K562 (cell line): ENCODE results near the gene TTLL11. TPM values are rescaled to one million over a fixed set of nuclear protein-coding genes. Genes with fewer than 3 reads are reported as not detected.

Source experiments
- ARID3B ChIP-seq: fragments of 250-450 bp; sonication (Bioruptor Pico); IDR thresholded peaks from 2 replicates; pipeline ENCODE4 v1.4.0; 2020; ENCODE audit warnings: borderline replicate concordance
- DNMT1 ChIP-seq: fragments of 450-650 bp; IDR thresholded peaks from 2 replicates; pipeline ENCODE4 v1.6.1; 2016; ENCODE audit warnings: antibody characterized with exemption, mild to moderate bottlenecking
- ID3 ChIP-seq, 2 experiments: fragments of 250-450 bp in 1 of 2; fragments of 450-650 bp in 1 of 2; sonication (Bioruptor Pico) in 1 of 2; IDR thresholded peaks; 2 replicates each; pipeline versions ENCODE4 v1.6.1 to v1.8.0; 2016 to 2021; ENCODE audit warnings: mild to moderate bottlenecking in 2 of 2, moderate library complexity in 2 of 2, missing compliant biosample characterization in 1 of 2, missing genetic modification characterization in 1 of 2
- NFATC3 ChIP-seq: fragments of 450-650 bp; IDR thresholded peaks from 2 replicates; pipeline ENCODE4 v1.6.1; 2017; ENCODE audit warnings: mild to moderate bottlenecking
- NFYB ChIP-seq: IDR thresholded peaks from 2 replicates; pipeline ENCODE4 v1.6.1; 2011; ENCODE audit warnings: mild to moderate bottlenecking, moderate library complexity; ENCODE audit not compliant: insufficient read length; ENCODE audit errors: extremely low read depth
- RAD51 ChIP-seq: fragments of 450-650 bp; IDR thresholded peaks from 2 replicates; pipeline ENCODE4 v1.7.1; 2016; ENCODE audit warnings: low read depth, mild to moderate bottlenecking, borderline replicate concordance
- SAFB2 ChIP-seq: fragments of 200-400 bp; formaldehyde crosslinking; IDR thresholded peaks from 2 replicates; pipeline ENCODE4 v1.6.1; 2018; ENCODE audit warnings: borderline replicate concordance, low read length, low read depth, moderate library complexity; ENCODE audit not compliant: severe bottlenecking
- SMARCA5 ChIP-seq: fragments of 450-650 bp; IDR thresholded peaks from 2 replicates; pipeline ENCODE4 v1.6.1; 2016
- THRAP3 ChIP-seq: fragments of 450-650 bp; IDR thresholded peaks from 2 replicates; pipeline ENCODE4 v1.6.1; 2016; ENCODE audit warnings: mild to moderate bottlenecking, inconsistent platforms, borderline replicate concordance
- ZBTB34 ChIP-seq: fragments of 250-450 bp; sonication (Bioruptor Pico); IDR thresholded peaks from 2 replicates; pipeline ENCODE4 v1.8.0; 2021; ENCODE audit warnings: mild to moderate bottlenecking, moderate library complexity
- polyA plus RNA-seq, 8 experiments: library from polyadenylated mRNA; depleted of rRNA in 4 of 8; stranded (reverse) in 5 of 8; unstranded in 3 of 8; fragments of >200 nt; fragmentation: Nextera tagmentation in 2 of 8; fragmentation: Illumina TruSeq in 1 of 8; extraction: Ambion mirVana in 2 of 8; extraction: Trizol in 1 of 8; gene quantifications; 2 replicates each; pipeline versions ENCODE4 v1.2.1 to v1.2.3, GENCODE V29; 2011 to 2014; ENCODE audit warnings: inconsistent platforms in 1 of 8, missing spikeins in 1 of 8
- total RNA-seq, 7 experiments: library from RNA; depleted of rRNA in 6 of 7; stranded (reverse); fragments of >200 nt in 6 of 7; fragmentation: Illumina TruSeq in 2 of 7; extraction: Trizol in 2 of 7; gene quantifications; 2 replicates each; pipeline versions ENCODE4 v1.2.1 to v1.2.3, GENCODE V29; 2011 to 2021; ENCODE audit warnings: low replicate concordance in 1 of 7

The TTLL11 gene
- total and polyA plus RNA-seq, 9 of the 15 experiments (the other 6 are each of a cell fraction or from before 2014, with no cell fraction given), result 0.83 to 4.4 (median 2.7) TPM

- no peak for TF ChIP-seq ZBTB34 (CRISPR knock-in tag)
- no peak for TF ChIP-seq SMARCA5
- no peak for TF ChIP-seq SAFB2
- TF ChIP-seq ARID3B (CRISPR knock-in tag), result no peak
- TF ChIP-seq RAD51, result no peak
- TF ChIP-seq THRAP3, result no peak
- TF ChIP-seq NFYB, result no peak
- TF ChIP-seq ID3 (CRISPR knock-in tag; IDR thresholded peaks at IDR 0.05), result no peak
- TF ChIP-seq ID3 (tag; IDR thresholded peaks at IDR 0.05), result no peak
- no peak for TF ChIP-seq NFATC3
- no peak for TF ChIP-seq DNMT1
These were observed 279.4 kb downstream of the TTLL11 start (continued) for GRCh38 chr9:121813519-121814210.
